ENCODE measurements around the gene MEF2A.

Gene MEF2A

GRCh38 chr15:99753066-99753465 is 187.3 kb downstream of the MEF2A start:
- H3K4me3 Mint-ChIP-seq, result no peak overlapping the region
- H3K4me1 Mint-ChIP-seq, result peaks cover 5% of the 10 kb centered on the region
- H3K9me3 Mint-ChIP-seq, result no peaks in the 10 kb centered on the region
- CTCF ChIA-PET, result interaction anchor here (1.4 to 7.9 kb wide), 4 partner anchors 19 to 480 kb away, joined by 3 to 58 read pairs (median 11); partner anchors contain the start of gene LYSMD4
- H3K27ac Mint-ChIP-seq, result no peak overlapping the region
- H3K27me3 Mint-ChIP-seq, result peaks cover 14% of the 10 kb centered on the region
- H3K36me3 Mint-ChIP-seq, result no peaks in the 10 kb centered on the region
- no peak for DNase-seq

DNA sequence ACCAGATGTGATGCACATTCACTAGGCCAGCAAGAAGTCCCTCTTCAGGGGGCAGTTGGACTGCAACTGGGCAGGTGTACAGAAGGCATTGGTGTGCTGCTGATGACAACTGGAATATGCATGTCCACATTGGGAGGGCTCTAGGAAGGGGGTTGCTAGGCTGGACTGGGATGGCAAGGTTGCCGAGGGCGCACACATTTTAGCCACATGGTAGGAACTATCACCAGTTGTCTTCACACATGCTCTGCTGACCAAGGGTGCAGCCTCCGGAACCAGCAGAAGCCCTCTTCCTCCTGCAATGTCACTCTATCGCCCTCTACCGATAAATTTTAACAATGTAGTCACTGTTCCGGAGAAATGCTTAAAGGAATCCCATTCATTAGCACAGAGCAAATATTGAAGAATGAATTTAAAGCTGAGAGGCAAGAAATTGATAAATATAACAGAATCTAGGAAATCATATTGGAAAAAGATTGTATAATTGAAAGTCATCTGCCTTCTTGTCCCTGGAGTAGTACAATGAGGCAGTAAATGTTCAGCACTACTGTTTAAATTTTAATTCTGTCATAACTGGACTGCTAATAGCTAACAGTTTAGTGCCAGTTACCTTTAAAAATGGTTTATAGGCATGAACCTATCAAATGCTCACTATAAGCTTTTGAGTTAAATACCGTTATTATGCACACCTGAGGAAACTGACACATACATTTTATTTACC is 190.1 kb downstream of the MEF2A start:
- H3K4me3 Mint-ChIP-seq, result no peak overlapping the region
- H3K4me1 Mint-ChIP-seq, result peaks cover 5% of the 10 kb centered on the region
- H3K27ac Mint-ChIP-seq, result no peak overlapping the region
- peaks cover 18% of the 10 kb centered on the region for H3K27me3 Mint-ChIP-seq
- no peaks in the 10 kb centered on the region for H3K9me3 Mint-ChIP-seq
- DNase-seq, result peak; percentile 46
- CTCF ChIA-PET, result interaction anchor here (0.5 to 7.9 kb wide), 20 partner anchors 9 to 648 kb away, joined by 3 to 58 read pairs (median 4); partner anchors contain the start of gene LYSMD4
- H3K36me3 Mint-ChIP-seq, result no peaks in the 10 kb centered on the region

- no peak for DNase-seq
- Mint-ChIP-seq H3K9me3 (no peaks in the 10 kb centered on the region), H3K27me3 (peaks cover 12% of the 10 kb centered on the region), H3K27ac (no peak overlapping the region), H3K36me3 (no peaks in the 10 kb centered on the region), H3K4me1 (no peaks in the 10 kb centered on the region), H3K4me3 (no peak overlapping the region)
- CTCF ChIA-PET, result interaction anchor here (1.1 kb wide), 1 partner anchor 489 kb away, joined by 3 read pairs; no protein-coding TSS in a partner anchor
Observed at GRCh38 chr15:99762288-99762687, 196.5 kb downstream of the MEF2A start.

DNA sequence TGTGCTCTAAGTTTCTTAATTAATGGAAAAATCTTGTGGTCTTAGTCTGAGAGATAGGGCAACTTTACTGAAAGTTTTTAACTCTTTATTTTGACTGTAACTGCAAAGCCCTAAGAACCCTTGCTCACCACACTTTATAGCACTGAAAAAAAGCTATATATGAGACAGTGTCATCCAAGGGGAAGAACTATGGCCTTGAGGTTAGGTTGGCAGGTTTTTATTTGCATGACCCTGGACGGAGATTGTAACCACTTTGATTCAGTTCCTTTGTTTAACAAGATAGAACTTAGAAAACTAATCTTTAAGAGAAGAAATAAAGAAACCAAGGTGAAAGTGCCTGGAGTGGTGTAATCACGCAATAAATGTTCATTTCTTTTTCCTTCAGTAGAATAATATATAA is 198.0 kb downstream of the MEF2A start:
- H3K27ac Mint-ChIP-seq, result no peak overlapping the region
- CTCF ChIA-PET, result no interaction called here
- no peaks in the 10 kb centered on the region for H3K9me3 Mint-ChIP-seq
- no peak overlapping the region for H3K4me3 Mint-ChIP-seq
- DNase-seq, result no peak
- H3K36me3 Mint-ChIP-seq, result no peaks in the 10 kb centered on the region
- no peaks in the 10 kb centered on the region for H3K4me1 Mint-ChIP-seq
- H3K27me3 Mint-ChIP-seq, result peaks cover 4% of the 10 kb centered on the region

DNA sequence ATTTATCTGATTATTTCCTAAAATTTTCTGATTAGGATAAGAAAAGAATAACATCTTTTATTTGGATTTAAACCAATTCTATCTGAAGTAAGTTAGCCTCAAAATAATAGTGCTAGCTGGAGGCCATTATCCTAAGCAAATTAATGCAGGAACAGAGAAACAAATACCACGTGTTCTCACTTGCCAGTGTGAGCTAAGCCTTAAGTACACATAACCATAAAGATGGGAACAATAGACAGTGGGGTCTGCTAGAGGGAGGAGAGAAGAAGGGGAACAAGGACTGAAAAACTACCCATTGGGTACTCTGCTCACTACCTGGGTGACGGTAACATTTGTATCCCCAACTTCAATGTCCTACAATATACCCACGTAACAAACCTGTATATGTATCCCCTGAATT is 198.7 kb downstream of the MEF2A start:
- no peak overlapping the region for H3K4me3 Mint-ChIP-seq

More for the DNA sequence above, 198.7 kb downstream of the MEF2A start:
- CTCF ChIA-PET, result no interaction called here
- Mint-ChIP-seq H3K9me3 (no peaks in the 10 kb centered on the region), H3K4me1 (no peaks in the 10 kb centered on the region), H3K27ac (no peak overlapping the region), H3K36me3 (no peaks in the 10 kb centered on the region), H3K27me3 (peaks cover 4% of the 10 kb centered on the region)
- no peak for DNase-seq

Data from activated naive CD4-positive, alpha-beta T cell treated with anti-CD3 and anti-CD28 coated beads, Interleukin-2, amount 10 ng/mL, durations not matched to agents 7 days and 5 days (primary cell).